NCI-H446 treated with DMSO at 0.1 percent for 48 hours (cell line): Measurements from ENCODE around the gene DYDC1.
A peak's percentile ranks its signal among the peaks of the same experiment; 100 is the strongest.
"Not testable (repeated sequence)": the region's sequence is repeated elsewhere in the genome, so short reads cannot be mapped to it uniquely, and the experiment has no call there.

Experiments used
- DNase-seq: peaks from one replicate; lab custom pipeline; 2025; lab: John Stamatoyannopoulos, UW

DYDC1 gene

GRCh38 chr10:80356563-80356988 lies at the start of gene DYDC1, which contains the start of gene DYDC2:
Gene DYDC1, minus strand, starts transcription at chr10:80356755. Its CDS starts 4,154 bp downstream, at chr10:80352601.
Gene DYDC2, plus strand, starts transcription at chr10:80356781. Its CDS starts 5,663 bp downstream, at chr10:80362444.
- DNase-seq, result no peak

- DNase-seq, result no peak
Observed at GRCh38 chr10:80406204-80406603, 49.6 kb upstream of the DYDC1 start.

- no peak for DNase-seq
Observed at GRCh38 chr10:80405626-80406025, 49.1 kb upstream of the DYDC1 start.

- DNase-seq, result no peak
Observed at GRCh38 chr10:80405035-80405434, 48.5 kb upstream of the DYDC1 start.

- DNase-seq, result no peak
Observed at GRCh38 chr10:80400136-80400804, 43.7 kb upstream of the DYDC1 start.

GRCh38 chr10:80397014-80397413 lies 40.5 kb upstream of the DYDC1 start:
- DNase-seq, result no peak

- DNase-seq, result no peak
Observed at GRCh38 chr10:80394358-80394916, 37.9 kb upstream of the DYDC1 start.

- DNase-seq, result no peak
Observed at GRCh38 chr10:80392250-80392649, 35.7 kb upstream of the DYDC1 start.

- DNase-seq, result no peak
Observed at GRCh38 chr10:80390740-80391139, 34.2 kb upstream of the DYDC1 start.

GRCh38 chr10:80382989-80383388 lies 26.4 kb upstream of the DYDC1 start:
- DNase-seq, result peak; percentile 1

GRCh38 chr10:80380185-80380584 lies 23.6 kb upstream of the DYDC1 start:
- DNase-seq, result no peak

- no peak for DNase-seq
Observed at GRCh38 chr10:80379701-80380100, 23.1 kb upstream of the DYDC1 start.

- DNase-seq, result no peak
Observed at GRCh38 chr10:80373502-80373901, 16.9 kb upstream of the DYDC1 start.

GRCh38 chr10:80372675-80373074 lies 16.1 kb upstream of the DYDC1 start:
- no peak for DNase-seq

GRCh38 chr10:80371467-80371866 lies 14.9 kb upstream of the DYDC1 start:
- no peak for DNase-seq

- DNase-seq, result no peak
Observed at GRCh38 chr10:80365510-80365909, 9.0 kb upstream of the DYDC1 start.

- DNase-seq, result no peak
Observed at GRCh38 chr10:80359644-80360043, 3.1 kb upstream of the DYDC1 start.

- not testable (repeated sequence) for DNase-seq
Observed at GRCh38 chr10:80358925-80359324, 2.4 kb upstream of the DYDC1 start.

- DNase-seq, result no peak
Observed at GRCh38 chr10:80357851-80358125, 1.2 kb upstream of the DYDC1 start.

- DNase-seq, result peak; percentile 2
Observed at GRCh38 chr10:80356989-80357850, 665 bp upstream of the DYDC1 start.

- no peak for DNase-seq
Observed at GRCh38 chr10:80351220-80351619, 5.3 kb downstream of the DYDC1 start.

GRCh38 chr10:80350251-80350650 lies 6.3 kb downstream of the DYDC1 start:
- no peak for DNase-seq

GRCh38 chr10:80344912-80345311 lies 11.6 kb downstream of the DYDC1 start:
- no peak for DNase-seq
